Measurements from ENCODE around the gene CAMK1D. TPM values are rescaled to one million over a fixed set of nuclear protein-coding genes. Genes with fewer than 3 reads are reported as not detected.
A peak's percentile ranks its signal among the peaks of the same experiment; 100 is the strongest.

The CAMK1D gene
- total RNA-seq, 4 donors from 2014 or later: 0.55 to 2.2 (median 1.5) TPM

DNA sequence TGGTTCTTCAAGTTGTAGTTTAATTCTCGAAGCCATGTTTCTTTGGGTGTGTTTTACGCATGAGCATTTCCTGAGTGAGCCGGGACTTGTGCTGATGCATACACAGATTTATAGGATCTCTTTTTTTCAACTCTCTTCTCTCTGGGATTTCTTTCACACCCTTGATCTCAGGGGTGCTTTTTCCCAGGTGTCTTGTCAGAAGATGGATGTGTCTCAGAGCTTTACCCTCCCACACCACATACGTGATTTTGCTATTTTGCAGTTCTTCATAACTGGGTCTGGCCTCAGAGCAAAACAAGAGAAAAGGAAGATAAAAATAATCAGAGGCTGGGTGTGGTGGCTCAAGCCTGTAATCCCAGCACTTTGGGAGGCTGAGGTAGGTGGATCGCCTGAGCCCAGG lies 177.0 kb downstream of the CAMK1D start:
- Histone ChIP-seq H3K36me3 (no peaks in the 10 kb centered on the region), H3K27ac (no peak overlapping the region), H3K4me3 (no peak overlapping the region), H3K27me3 (no peaks in the 10 kb centered on the region), H3K4me1 (no peaks in the 10 kb centered on the region), H3K9me3 (no peaks in the 10 kb centered on the region)
- in situ Hi-C loops (cut with MboI; ENCODE audit: low sequenced_read_pairs in 4 of 4): no loop called here
- intact Hi-C loops (cut with DNase I; ENCODE audit: low total_unique reads): no loop called here
- DNase-seq: no peak
- TF ChIP-seq POLR2A (IDR thresholded peaks at IDR 0.05): no peak
- TF ChIP-seq, protein P1, sequence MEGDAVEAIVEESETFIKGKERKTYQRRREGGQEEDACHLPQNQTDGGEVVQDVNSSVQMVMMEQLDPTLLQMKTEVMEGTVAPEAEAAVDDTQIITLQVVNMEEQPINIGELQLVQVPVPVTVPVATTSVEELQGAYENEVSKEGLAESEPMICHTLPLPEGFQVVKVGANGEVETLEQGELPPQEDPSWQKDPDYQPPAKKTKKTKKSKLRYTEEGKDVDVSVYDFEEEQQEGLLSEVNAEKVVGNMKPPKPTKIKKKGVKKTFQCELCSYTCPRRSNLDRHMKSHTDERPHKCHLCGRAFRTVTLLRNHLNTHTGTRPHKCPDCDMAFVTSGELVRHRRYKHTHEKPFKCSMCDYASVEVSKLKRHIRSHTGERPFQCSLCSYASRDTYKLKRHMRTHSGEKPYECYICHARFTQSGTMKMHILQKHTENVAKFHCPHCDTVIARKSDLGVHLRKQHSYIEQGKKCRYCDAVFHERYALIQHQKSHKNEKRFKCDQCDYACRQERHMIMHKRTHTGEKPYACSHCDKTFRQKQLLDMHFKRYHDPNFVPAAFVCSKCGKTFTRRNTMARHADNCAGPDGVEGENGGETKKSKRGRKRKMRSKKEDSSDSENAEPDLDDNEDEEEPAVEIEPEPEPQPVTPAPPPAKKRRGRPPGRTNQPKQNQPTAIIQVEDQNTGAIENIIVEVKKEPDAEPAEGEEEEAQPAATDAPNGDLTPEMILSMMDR (IDR thresholded peaks at IDR 0.05 in 4 of 5, conservative IDR thresholded peaks at IDR 0.05 in 1 of 5): no peak
- ATAC-seq: no peak

- DNase-seq (no peak), ATAC-seq (no peak)
- Histone ChIP-seq H3K4me1 (no peaks in the 10 kb centered on the region), H3K36me3 (no peaks in the 10 kb centered on the region), H3K27me3 (no peaks in the 10 kb centered on the region), H3K9me3 (no peaks in the 10 kb centered on the region), H3K4me3 (no peak overlapping the region), H3K27ac (no peak overlapping the region)
- TF ChIP-seq, protein P1 (IDR thresholded peaks at IDR 0.05 in 4 of 5, conservative IDR thresholded peaks at IDR 0.05 in 1 of 5): no peak
- no peak for TF ChIP-seq POLR2A (IDR thresholded peaks at IDR 0.05)
- in situ Hi-C loops (cut with MboI; ENCODE audit: low sequenced_read_pairs in 4 of 4) (no loop called here), intact Hi-C loops (cut with DNase I; ENCODE audit: low total_unique reads) (no loop called here)
Observed at GRCh38 chr10:12529976-12530375, 180.6 kb downstream of the CAMK1D start.

- H3K4me3 ChIP-seq: no peak overlapping the region
- peak overlapping the region; percentile 37 to 64 (median 51) for H3K27ac ChIP-seq
- H3K27me3 ChIP-seq: no peaks in the 10 kb centered on the region
- in situ Hi-C loops (cut with MboI; ENCODE audit: low sequenced_read_pairs in 4 of 4): no loop called here
- intact Hi-C loops (cut with DNase I; ENCODE audit: low total_unique reads): no loop called here
- peak; percentile 64 to 82 for ATAC-seq
- peak in 1 of 2 donors; percentile 39 for DNase-seq
- H3K36me3 ChIP-seq: no peaks in the 10 kb centered on the region
- no peak for TF ChIP-seq POLR2A (IDR thresholded peaks at IDR 0.05)
- TF ChIP-seq, protein P1 (IDR thresholded peaks at IDR 0.05 in 4 of 5, conservative IDR thresholded peaks at IDR 0.05 in 1 of 5): no peak
- no peaks in the 10 kb centered on the region for H3K4me1 ChIP-seq
- H3K9me3 ChIP-seq: no peaks in the 10 kb centered on the region
Observed at GRCh38 chr10:12531305-12532220, 182.2 kb downstream of the CAMK1D start.

- ATAC-seq (no peak), DNase-seq (no peak)
- no peaks in the 10 kb centered on the region for H3K36me3 ChIP-seq
- TF ChIP-seq, protein P1 (IDR thresholded peaks at IDR 0.05 in 4 of 5, conservative IDR thresholded peaks at IDR 0.05 in 1 of 5): no peak
- TF ChIP-seq POLR2A (IDR thresholded peaks at IDR 0.05): no peak
- no peaks in the 10 kb centered on the region for H3K27me3 ChIP-seq
- H3K9me3 ChIP-seq: no peaks in the 10 kb centered on the region
- no peak overlapping the region for H3K4me3 ChIP-seq
- no peak overlapping the region for H3K27ac ChIP-seq
- in situ Hi-C loops (cut with MboI; ENCODE audit: low sequenced_read_pairs in 4 of 4): no loop called here
- H3K4me1 ChIP-seq: no peaks in the 10 kb centered on the region
- intact Hi-C loops (cut with DNase I; ENCODE audit: low total_unique reads): no loop called here
Observed at GRCh38 chr10:12533151-12533550, 183.8 kb downstream of the CAMK1D start.

Data from gastrocnemius medialis (tissue), 4 donors.